D721Med (cell line): Measurements from ENCODE around the gene JAKMIP2.

ENCODE experiments used
- DNase-seq: peaks from one replicate; pipeline ENCODE4 v3.0.0; 2011; ENCODE audit warnings: low spot score; ENCODE audit not compliant: insufficient read length
- FAIRE-seq: peaks from 2 replicates; lab custom pipeline; 2011; peaks lifted over from hg19 to GRCh38; lab: Jason Lieb, UNC
- TF ChIP-seq, protein P1 (sequence below): IDR thresholded peaks from 2 replicates; pipeline ENCODE4 v1.5.1; 2012; ENCODE audit warnings: mild to moderate bottlenecking, control low read depth; ENCODE audit not compliant: insufficient read depth; ENCODE audit errors: missing control alignments

The JAKMIP2 gene

DNA sequence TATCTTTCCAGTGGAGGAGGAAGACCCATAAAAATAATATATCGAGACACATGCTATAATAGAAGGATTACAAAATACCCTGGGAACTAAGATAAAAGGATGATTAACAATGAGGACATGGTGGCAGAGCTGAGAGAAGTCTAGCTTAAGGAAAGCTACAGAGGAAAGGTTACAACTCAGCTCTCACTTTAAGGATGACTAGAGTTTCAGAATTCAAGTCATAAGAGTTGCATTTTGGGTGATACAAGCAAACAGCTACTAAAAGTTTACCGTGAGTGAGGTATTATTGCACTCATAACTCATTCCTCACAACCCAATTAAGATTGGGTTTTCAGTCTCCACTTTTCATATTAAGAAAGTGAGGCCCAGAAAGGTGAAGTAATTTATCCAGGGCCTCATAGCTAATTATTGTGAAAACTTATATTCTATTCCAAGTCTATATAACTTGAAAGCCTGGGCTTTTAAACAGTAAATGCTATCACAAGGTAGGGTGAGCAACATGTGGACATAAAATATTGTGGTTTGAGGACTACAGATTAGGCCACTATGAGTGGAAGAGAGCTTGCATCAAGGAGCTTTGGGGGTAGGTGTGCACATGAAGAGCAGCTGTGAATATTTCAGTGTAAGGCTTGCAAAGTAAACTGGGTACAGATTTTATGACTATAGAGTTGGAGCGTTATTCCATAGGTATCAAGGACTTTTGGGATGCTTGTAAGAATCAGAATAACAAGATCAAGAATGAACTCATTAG lies 28.0 kb downstream of the JAKMIP2 start:
- no peak for FAIRE-seq
- DNase-seq: no peak
- TF ChIP-seq, protein P1, sequence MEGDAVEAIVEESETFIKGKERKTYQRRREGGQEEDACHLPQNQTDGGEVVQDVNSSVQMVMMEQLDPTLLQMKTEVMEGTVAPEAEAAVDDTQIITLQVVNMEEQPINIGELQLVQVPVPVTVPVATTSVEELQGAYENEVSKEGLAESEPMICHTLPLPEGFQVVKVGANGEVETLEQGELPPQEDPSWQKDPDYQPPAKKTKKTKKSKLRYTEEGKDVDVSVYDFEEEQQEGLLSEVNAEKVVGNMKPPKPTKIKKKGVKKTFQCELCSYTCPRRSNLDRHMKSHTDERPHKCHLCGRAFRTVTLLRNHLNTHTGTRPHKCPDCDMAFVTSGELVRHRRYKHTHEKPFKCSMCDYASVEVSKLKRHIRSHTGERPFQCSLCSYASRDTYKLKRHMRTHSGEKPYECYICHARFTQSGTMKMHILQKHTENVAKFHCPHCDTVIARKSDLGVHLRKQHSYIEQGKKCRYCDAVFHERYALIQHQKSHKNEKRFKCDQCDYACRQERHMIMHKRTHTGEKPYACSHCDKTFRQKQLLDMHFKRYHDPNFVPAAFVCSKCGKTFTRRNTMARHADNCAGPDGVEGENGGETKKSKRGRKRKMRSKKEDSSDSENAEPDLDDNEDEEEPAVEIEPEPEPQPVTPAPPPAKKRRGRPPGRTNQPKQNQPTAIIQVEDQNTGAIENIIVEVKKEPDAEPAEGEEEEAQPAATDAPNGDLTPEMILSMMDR: no peak

GRCh38 chr5:147753765-147754164 lies 28.8 kb downstream of the JAKMIP2 start:
- FAIRE-seq (no peak), DNase-seq (no peak)
- TF ChIP-seq, protein P1: no peak

DNA sequence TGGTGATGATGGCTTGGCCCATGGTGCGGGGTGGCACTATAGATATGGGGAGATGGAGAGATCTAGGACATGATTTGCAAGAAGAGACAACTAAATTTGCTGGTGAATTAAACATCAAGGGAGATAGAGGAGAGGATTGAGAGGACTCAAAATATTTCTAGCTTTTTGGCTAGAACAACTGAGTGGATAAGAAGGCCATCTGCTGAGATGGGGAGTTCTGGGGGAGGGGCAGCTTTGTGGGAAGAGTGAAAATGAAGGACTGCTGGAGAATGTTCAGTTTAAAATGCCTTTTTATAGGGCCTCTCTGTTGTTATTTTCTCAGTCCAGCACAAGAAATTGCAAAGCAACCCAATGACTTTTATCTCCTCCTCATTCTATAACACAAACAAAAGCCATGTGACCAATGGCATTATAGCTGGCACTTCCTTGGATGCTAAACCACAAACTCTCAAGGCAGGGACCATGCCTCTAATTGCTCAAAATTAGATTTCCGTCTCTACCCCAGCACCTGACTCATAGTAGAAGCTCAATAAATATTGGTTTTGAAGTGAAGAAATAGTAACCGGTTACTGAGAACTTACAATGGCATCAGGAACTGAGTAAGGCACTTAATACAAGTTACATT lies 29.8 kb downstream of the JAKMIP2 start:
- DNase-seq: no peak
- no peak for FAIRE-seq
- TF ChIP-seq, protein P1: no peak

DNA sequence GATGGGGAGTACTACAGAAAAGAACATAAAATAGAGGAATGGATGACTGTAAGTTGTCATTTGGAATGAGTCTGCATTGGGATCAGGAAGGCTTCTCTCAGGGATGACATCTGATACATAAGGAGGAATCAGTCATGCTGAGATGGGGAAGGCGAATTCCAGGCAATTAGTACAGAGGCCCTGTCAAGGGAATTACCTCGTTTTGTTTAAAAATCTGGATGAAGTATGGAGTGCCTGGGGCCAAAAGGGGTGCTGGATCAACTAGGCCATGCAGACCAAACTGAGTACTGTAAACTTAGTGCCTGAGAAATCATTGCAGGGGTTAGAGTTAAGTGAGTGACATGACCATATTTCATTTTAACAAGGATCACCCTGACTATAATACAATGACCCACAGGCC lies 30.5 kb downstream of the JAKMIP2 start:
- TF ChIP-seq, protein P1: no peak
- no peak for DNase-seq
- FAIRE-seq: no peak

DNA sequence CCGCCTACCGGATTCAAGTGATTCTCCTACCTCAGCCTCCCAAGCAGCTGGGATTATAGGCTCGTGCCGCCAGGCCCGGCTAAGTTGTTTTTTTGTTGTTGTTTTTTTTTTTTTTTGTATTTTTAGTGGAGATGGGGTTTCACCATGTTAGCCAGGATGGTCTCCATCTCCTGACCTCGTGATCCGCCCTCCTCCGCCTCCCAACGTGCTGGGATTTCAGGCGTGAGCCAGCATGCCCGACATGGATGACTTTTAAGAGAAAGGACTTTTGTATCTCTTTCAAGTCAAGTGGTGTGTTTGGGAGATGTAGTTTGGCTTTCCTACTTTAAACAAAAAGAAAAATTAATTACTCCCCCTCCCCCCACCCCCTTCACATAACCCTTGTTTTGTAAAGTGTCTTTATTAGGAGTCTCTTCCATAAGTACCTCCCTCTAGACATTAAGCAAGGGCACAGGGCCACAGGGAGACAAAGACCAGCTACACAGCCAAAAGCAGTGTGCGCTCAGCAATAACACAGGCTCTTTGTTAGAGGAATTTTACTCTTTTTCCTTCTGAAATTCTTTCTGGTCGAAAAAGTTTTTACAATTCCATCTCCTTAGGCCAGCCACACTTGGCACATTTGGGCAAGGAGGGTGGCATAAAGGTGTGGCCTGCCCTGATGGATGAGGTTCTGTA lies 31.2 kb downstream of the JAKMIP2 start:
- FAIRE-seq: no peak
- TF ChIP-seq, protein P1: no peak
- no peak for DNase-seq

- no peak for FAIRE-seq
- TF ChIP-seq, protein P1: no peak
- no peak for DNase-seq
Measured at GRCh38 chr5:147750065-147750464, 32.5 kb downstream of the JAKMIP2 start.
